A549 treated with AZD9567 at 1 μM for 4 hours (cell line): ENCODE data around the gene OGFOD1. TPM values are rescaled to one million over a fixed set of nuclear protein-coding genes. Genes with fewer than 3 reads are reported as not detected.

ENCODE experiments used
- total RNA-seq: library from RNA; stranded (reverse); fragments of 200-300 nt; extraction: Qiagen RNA extraction; gene quantifications from 5 replicates; pipeline ENCODE4 v1.2.3, GENCODE V29; 2022; ENCODE audit not compliant: insufficient read depth

Gene OGFOD1
- 79.0 to 119 TPM (median 82.4 TPM) in 5 replicates for total RNA-seq

DNA sequence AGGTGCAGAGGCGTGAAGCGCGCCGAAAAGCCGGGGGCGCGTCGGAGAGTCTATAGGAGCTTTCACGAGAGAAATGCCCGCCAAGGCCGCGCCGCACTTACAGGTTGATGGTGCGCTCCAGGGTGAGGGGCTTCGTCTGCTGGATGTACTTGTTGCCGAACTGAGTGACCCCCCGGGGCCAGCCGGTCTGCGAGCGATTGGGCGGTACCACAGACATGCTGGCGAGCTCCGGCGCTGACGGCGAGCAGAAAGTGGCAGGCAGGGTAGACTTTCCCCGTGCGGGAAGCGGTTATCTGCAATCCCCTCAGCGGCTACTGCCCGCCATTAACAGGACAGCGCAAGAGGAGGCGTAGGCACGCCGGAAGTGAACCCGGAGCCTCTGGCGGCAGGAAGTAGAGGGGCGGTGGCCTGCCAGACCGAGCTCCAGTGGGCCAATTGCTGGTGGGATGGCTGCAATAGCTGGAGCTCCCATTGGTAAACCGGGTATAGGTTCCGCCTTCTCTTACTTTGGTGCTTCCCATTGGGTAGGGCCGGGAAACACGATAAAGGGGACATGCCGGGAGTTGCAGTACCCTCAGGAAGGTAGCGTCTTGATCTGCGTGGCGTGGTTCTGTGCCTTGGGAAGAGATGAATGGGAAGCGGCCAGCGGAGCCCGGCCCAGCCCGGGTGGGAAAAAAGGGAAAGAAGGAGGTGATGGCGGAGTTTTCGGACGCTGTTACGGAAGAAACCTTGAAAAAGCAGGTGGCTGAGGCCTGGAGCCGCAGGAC lies at the start of gene OGFOD1, which contains the start of gene NUDT21:
Gene OGFOD1 (plus strand): TSS at position 569 of the 767 bp plus-strand sequence. CDS start 59 bp downstream, at position 628.
Gene NUDT21 (minus strand): TSS at position 347 of the 767 bp plus-strand sequence. CDS start 130 bp downstream, at position 217.

GRCh38 chr16:56425439-56425832 lies 25.9 kb upstream of the OGFOD1 start, which contains the start of gene AMFR:
TSS of gene AMFR (minus strand) at chr16:56425545. CDS start at chr16:56425327, 218 bp downstream.

DNA sequence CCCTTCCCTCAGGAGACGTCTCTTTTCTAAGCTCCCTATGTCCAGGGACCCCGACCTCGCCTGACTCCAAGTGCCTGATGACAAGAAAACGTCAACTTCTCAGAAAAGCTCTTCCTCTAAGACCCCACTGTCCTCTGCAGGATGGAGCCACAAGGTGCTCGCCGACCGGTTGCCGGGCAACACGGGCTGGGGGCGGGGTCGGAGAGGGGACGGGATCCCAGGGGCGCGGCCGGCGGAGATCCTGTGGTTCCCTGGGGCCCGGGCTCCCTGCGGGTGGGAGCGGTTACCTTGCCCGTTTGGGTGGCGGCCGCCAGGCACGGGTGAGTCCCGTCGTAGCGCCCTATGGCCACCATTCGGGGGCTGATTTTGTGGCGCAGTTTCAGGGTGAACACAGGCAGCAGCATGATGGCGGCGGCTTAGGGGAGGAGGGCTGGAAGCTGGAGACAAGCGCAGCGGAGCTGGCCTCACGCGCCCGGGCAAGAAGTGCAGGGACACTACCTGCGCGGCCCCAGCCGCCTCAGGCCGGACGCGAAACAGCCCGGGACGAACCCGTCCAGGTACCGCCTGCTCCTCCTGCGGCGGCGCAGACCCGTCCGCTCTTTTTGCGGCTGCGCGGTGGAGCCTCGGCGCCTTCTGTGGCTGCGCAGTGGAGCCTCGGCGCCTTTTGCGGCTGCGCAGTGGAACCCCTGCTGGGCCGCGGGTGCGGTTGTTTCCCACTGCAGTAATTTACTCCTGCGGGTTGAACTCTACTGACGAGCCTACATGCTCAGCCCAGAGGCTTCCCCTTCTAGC lies 68.3 kb downstream of the OGFOD1 start, which contains the start of gene BBS2:
Gene BBS2 (minus strand): TSS at position 566 of the 792 bp plus-strand sequence. CDS start 162 bp downstream, at position 404.

Other genes with a start within 250 kb of the OGFOD1 start
- gene AMFR, start 26.0 kb upstream of the OGFOD1 start, total RNA-seq = 64.9 to 107 TPM (median 65.4 TPM) in 5 replicates
- 110 to 117 TPM (median 114 TPM) in 5 replicates for gene NUDT21, start 222 bp upstream of the OGFOD1 start, total RNA-seq
- 17.4 to 38.4 TPM (median 22.4 TPM) in 5 replicates for gene BBS2, start 68.5 kb downstream of the OGFOD1 start, total RNA-seq
- gene MT4, start 113.5 kb downstream of the OGFOD1 start, total RNA-seq = not detected in 5 replicates
- 0.26 to 0.54 TPM (median 0.35 TPM) in 4 of 5 replicates, not detected in the other for gene MT3, start 138.0 kb downstream of the OGFOD1 start, total RNA-seq
- 1,956 to 3,217 TPM (median 2,438 TPM) in 5 replicates for gene MT2A, start 157.0 kb downstream of the OGFOD1 start, total RNA-seq
- gene MT1E, start 174.2 kb downstream of the OGFOD1 start, total RNA-seq = not detected in 5 replicates
- gene MT1M, start 181.1 kb downstream of the OGFOD1 start, total RNA-seq = not detected in 5 replicates
- 21.9 to 36.1 TPM (median 25.8 TPM) in 5 replicates for gene MT1A, start 187.1 kb downstream of the OGFOD1 start, total RNA-seq
- 0.31 to 0.54 TPM in 2 of 5 replicates, not detected in the others for gene MT1B, start 200.3 kb downstream of the OGFOD1 start, total RNA-seq
- 14.6 to 24.5 TPM (median 17.7 TPM) in 5 replicates for gene MT1F, start 206.4 kb downstream of the OGFOD1 start, total RNA-seq
- gene MT1G, start 216.5 kb downstream of the OGFOD1 start, total RNA-seq = 0.29 TPM in 1 of 5 replicates, not detected in the others
- gene MT1H, start 218.3 kb downstream of the OGFOD1 start, total RNA-seq = not detected in 5 replicates
- gene MT1X, start 230.9 kb downstream of the OGFOD1 start, total RNA-seq = 518 to 876 TPM (median 692 TPM) in 5 replicates